Measurements from ENCODE around the gene C2CD2L. TPM values are rescaled to one million over a fixed set of nuclear protein-coding genes. Genes with fewer than 3 reads are reported as not detected.

C2CD2L gene
- total and polyA plus RNA-seq, 2 of the 13 experiments (the other 11 are each of a cell fraction or from before 2014, with no cell fraction given), result 3.7 to 5.5 TPM

DNA sequence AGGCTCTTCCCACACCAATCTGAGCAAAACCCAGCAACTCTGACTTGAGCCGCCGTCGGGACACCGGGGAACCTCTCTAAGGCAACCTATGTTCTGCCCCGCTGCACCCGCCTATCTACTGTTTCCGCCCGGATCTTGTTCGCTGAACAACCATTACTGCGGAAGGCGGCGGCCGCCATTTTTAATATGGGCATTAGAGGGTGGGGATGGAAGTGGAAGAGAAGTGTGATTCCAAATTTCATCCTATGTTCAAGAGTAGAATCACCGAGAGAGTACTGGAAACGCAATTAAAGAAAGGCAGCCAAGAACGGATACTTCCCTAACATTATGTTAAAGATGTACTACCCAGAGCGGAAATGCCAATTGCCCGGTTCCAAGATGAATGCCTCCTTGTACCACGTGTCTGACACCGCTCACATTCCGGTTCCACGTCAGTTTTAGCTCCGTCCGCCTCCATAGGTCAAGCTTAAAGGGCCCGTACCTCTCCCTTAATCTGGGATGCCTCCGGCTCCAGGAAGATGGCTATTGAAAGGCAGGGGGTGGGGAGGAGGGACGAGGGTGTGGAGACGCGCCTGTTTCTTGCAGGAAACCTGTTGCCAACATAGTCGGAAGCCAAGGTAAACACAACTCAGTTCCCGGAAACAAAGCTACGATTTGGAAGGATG is 5.3 kb upstream of the C2CD2L start, which contains the start of gene DPAGT1 (continued):
- TF ChIP-seq NFE2L1 (CRISPR knock-in tag; IDR thresholded peaks at IDR 0.05; ENCODE audit: borderline replicate concordance) (no peak), KDM1A (CRISPR knock-in tag; IDR thresholded peaks at IDR 0.05) (no peak), ZNF556 (CRISPR knock-in tag; IDR thresholded peaks at IDR 0.05; ENCODE audit: borderline replicate concordance) (no peak), NAIF1 (CRISPR knock-in tag; IDR thresholded peaks at IDR 0.05; ENCODE audit: borderline replicate concordance) (peak; percentile 24; the same call in 1 of the 2 replicates), HNRNPK (IDR thresholded peaks at IDR 0.05; ENCODE audit: low read depth, low read length, poor library complexity, severe bottlenecking) (peak; percentile 31), LCORL (IDR thresholded peaks at IDR 0.05) (no peak), LCORL (CRISPR knock-in tag; IDR thresholded peaks at IDR 0.05) (peak; percentile 62), PHB2 (IDR thresholded peaks at IDR 0.05; ENCODE audit: partially characterized antibody) (no peak), HES4 (CRISPR knock-in tag; IDR thresholded peaks at IDR 0.05; ENCODE audit: borderline replicate concordance) (no peak), ZNF3 (CRISPR knock-in tag; IDR thresholded peaks at IDR 0.05) (no peak), NFKB2 (CRISPR knock-in tag; IDR thresholded peaks at IDR 0.05; ENCODE audit: borderline replicate concordance) (0 out of 2 replicates have a peak, but pooled peaks have one; percentile 5), REPIN1 (CRISPR knock-in tag; IDR thresholded peaks at IDR 0.05; ENCODE audit: borderline replicate concordance, low read depth) (peak; percentile 45), SKI (IDR thresholded peaks at IDR 0.05; ENCODE audit: partially characterized antibody) (no peak), ZFX (CRISPR knock-in tag; IDR thresholded peaks at IDR 0.05; ENCODE audit: low read depth) (peak; percentile 24), ZNF552 (CRISPR knock-in tag; IDR thresholded peaks at IDR 0.05; ENCODE audit: borderline replicate concordance) (no peak), ZNF253 (CRISPR knock-in tag; IDR thresholded peaks at IDR 0.05; ENCODE audit: borderline replicate concordance) (no peak), TCF7L2 (IDR thresholded peaks at IDR 0.05; ENCODE audit: low read depth, low read length) (no peak), SMC3 (IDR thresholded peaks at IDR 0.05; ENCODE audit: low read length) (no peak), DNMT1 (CRISPR knock-in tag; IDR thresholded peaks at IDR 0.05) (no peak), GATAD2A (CRISPR knock-in tag; IDR thresholded peaks at IDR 0.05) (no peak; the same call in 1 of the 2 replicates), POGZ (CRISPR knock-in tag; IDR thresholded peaks at IDR 0.05) (peak; percentile 58), ZBTB21 (CRISPR knock-in tag; IDR thresholded peaks at IDR 0.05) (peak; percentile 49; the same call in 1 of the 2 replicates), SIN3B (IDR thresholded peaks at IDR 0.05; ENCODE audit: low read length) (peak; percentile 49; the same call in 1 of the 2 replicates)
- TF ChIP-seq, protein P1, sequence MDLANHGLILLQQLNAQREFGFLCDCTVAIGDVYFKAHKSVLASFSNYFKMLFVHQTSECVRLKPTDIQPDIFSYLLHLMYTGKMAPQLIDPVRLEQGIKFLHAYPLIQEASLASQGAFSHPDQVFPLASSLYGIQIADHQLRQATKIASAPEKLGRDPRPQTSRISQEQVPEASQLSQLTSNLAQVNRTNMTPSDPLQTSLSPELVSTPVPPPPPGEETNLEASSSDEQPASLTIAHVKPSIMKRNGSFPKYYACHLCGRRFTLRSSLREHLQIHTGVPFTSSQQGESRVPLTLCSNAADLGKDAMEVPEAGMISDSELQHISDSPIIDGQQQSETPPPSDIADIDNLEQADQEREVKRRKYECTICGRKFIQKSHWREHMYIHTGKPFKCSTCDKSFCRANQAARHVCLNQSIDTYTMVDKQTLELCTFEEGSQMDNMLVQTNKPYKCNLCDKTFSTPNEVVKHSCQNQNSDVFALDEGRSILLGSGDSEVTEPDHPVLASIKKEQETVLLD (CRISPR knock-in tag; IDR thresholded peaks at IDR 0.05; ENCODE audit: low read depth), result no peak
- TF ChIP-seq, protein P2, sequence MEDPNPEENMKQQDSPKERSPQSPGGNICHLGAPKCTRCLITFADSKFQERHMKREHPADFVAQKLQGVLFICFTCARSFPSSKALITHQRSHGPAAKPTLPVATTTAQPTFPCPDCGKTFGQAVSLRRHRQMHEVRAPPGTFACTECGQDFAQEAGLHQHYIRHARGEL (CRISPR knock-in tag; IDR thresholded peaks at IDR 0.05), result no peak
- TF ChIP-seq, protein P3, sequence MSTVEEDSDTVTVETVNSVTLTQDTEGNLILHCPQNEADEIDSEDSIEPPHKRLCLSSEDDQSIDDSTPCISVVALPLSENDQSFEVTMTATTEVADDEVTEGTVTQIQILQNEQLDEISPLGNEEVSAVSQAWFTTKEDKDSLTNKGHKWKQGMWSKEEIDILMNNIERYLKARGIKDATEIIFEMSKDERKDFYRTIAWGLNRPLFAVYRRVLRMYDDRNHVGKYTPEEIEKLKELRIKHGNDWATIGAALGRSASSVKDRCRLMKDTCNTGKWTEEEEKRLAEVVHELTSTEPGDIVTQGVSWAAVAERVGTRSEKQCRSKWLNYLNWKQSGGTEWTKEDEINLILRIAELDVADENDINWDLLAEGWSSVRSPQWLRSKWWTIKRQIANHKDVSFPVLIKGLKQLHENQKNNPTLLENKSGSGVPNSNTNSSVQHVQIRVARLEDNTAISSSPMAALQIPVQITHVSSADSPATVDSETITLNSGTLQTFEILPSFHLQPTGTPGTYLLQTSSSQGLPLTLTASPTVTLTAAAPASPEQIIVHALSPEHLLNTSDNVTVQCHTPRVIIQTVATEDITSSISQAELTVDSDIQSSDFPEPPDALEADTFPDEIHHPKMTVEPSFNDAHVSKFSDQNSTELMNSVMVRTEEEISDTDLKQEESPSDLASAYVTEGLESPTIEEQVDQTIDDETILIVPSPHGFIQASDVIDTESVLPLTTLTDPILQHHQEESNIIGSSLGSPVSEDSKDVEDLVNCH (CRISPR knock-in tag; IDR thresholded peaks at IDR 0.05), result no peak
- TF ChIP-seq, protein P4, sequence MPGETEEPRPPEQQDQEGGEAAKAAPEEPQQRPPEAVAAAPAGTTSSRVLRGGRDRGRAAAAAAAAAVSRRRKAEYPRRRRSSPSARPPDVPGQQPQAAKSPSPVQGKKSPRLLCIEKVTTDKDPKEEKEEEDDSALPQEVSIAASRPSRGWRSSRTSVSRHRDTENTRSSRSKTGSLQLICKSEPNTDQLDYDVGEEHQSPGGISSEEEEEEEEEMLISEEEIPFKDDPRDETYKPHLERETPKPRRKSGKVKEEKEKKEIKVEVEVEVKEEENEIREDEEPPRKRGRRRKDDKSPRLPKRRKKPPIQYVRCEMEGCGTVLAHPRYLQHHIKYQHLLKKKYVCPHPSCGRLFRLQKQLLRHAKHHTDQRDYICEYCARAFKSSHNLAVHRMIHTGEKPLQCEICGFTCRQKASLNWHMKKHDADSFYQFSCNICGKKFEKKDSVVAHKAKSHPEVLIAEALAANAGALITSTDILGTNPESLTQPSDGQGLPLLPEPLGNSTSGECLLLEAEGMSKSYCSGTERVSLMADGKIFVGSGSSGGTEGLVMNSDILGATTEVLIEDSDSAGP (CRISPR knock-in tag; IDR thresholded peaks at IDR 0.05; ENCODE audit: borderline replicate concordance), result peak; percentile 100

Measured in HepG2 (cell line).